IPS DF 4.7 (cell line): Measurements from ENCODE around the gene AQP6.

Experiments
- DNase-seq: peaks from one replicate; pipeline ENCODE4 v3.0.0-alpha.2; 2013; ENCODE audit warnings: low spot score; ENCODE audit errors: extremely low read depth

Gene AQP6

DNA sequence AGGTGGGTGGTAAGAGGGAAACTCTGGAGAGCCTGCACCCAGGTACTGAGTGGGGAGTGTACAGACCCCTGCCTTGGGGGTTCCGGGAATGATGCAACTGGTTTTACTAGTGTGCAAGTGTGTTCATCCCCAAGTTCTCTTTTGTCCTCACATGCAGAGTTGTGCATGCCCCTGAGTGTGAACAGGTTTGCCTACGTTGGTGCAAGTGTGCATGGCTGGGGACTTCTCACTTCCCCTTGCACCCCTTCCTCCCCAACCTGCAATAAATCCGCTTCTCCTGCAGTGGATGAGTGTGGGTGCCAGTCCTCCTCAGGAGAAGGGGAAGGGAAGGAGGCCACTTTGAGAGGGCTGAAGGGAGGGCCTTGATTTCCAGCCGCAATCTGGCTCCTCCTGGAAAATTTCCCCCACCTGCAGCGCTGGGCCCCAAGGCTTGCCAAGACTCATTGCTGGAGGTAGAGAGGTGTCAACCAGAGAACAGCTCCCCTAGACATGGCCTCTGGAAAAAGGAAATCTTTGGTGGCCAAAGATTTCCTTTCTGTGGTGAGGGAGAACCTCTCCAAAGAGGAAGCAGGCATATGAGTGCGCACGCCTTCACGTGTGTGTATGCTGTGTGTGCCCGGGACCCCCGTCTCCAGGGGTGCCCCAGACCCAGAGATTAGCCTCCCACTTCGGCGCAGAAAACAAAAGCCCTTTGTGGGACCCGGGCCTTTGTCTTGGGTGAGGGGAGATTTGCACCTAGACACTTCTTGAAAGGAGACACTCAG lies 16.7 kb upstream of the AQP6 start:
- DNase-seq: no peak

DNA sequence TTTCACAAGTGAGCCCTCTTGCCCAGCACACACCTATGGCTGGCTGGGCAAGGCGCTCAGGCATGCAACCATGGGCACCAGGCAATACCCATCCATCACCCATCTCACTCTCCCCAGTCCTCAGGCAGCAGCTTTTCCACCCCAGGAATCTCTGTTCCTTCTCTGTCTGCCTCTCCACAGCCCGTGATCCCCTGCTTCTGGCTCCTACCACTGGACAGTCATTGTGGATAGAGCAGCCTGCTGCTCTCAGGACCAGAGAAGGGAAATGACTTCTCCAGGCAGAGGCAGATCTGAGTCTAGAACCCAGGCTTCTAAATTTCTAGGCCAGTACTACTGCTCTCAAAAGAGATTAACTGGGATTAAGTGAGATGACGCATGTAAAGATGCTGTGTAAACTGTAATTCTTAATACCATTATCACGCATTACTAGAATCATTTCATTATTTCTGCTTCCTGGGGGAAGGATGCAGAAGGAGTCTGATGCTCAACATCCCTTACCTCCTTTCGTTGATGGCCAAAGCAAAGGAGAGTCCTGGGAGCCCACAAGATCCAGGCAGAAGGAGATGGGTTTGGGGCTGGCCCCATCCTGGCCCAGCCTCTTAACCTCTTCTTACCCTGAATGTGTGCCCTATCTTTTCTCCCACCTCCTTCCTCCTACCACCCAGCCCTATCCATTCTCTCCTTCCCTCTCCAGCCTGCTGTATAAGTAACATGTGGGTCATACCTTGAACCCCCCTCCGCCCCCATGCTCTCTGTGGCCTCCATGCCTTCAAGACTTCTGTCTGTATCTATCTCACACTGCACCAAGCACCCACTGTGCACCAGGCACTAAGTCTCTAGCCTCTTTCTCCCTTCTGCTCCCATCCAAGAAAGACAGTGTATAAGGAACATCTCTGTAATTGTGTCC lies 15.8 kb upstream of the AQP6 start:
- no peak for DNase-seq

DNA sequence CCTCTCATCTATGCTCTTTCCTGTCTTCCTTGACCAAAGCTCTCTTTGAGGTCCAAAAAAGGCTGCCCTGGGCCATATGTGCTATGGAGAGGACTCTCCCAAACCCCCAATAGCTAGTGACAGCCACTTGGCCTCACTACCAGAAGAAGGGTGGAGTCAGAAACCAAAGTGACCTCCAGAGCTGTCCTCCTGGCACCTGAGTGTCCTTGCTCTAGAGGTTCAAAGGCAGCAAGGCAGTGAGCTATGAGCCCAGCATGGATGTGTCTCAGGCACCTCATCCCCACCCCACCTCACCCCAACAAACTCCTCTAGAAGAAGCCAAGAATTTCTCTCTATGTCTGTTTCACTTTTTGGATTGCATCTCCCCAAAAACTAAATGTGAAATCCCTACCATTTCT lies 15.2 kb upstream of the AQP6 start:
- DNase-seq: no peak

DNA sequence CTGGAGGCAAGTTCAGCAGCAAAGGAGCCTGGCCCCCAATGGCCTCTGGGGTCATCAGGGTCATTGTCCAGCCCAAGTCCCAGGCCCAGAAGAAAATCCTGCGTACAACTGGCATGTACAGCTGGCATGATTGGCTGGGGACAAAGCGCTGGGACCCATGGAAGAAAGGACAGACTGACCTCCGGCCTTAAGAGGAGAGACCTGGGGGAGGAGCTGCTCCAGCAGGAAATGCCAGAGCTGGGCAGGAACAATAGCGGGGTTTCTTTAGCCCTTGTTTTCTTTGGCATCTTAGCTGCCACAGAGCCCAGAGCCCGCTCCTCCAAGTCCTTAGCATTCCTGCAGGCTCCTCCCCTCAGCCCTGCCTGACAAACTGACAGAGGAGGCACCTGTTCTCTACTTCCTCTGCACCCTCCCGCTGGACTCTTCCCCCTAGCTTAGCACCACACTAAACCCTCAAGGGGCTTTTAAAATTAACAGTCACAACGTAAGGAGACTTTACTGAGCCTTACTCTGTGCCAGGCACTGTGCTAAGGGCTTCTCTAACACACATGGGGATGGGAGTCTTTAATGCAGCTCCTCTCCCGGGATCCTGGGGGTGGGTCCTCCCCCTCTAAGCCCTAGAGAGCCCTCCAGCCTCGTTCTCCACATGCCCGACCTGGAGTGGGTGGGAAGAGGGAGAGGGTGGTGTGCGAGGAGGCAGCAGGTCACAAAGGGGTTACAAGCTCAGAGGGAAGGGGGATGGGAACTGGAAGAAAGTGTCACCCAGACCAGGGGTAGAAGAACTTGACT lies 12.9 kb upstream of the AQP6 start:
- DNase-seq: peak; percentile 71

DNA sequence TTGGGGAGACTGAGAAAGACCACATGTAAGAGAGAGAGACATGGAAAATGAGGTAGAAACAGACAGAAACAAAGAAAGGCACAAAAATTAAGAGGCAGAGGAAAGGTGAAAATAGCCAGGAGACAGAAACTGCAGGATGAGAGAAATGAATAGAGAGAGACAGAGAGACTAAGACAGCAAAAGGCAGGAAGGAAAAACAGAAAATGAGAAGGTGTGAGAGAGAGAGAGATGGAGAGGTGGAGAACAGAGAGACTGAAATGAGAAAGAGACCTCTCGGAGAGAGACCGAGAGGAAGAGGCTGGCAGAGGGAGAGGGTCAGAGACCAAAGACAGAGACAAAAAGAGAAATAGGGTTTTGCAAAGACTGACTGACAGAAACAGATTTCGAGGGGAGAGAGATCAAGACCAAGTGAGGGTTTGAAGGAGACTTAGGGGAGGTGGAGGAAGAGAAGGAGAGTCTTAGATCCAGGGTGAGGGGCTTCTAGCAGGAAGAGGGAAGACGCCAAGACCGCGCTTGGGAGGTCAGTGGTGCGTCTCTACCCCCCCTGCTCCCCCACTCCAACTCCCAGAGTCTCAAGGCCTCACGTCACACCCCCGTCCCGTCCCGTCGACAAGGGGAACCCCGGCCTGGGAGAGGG lies 12.2 kb upstream of the AQP6 start:
- no peak for DNase-seq

DNA sequence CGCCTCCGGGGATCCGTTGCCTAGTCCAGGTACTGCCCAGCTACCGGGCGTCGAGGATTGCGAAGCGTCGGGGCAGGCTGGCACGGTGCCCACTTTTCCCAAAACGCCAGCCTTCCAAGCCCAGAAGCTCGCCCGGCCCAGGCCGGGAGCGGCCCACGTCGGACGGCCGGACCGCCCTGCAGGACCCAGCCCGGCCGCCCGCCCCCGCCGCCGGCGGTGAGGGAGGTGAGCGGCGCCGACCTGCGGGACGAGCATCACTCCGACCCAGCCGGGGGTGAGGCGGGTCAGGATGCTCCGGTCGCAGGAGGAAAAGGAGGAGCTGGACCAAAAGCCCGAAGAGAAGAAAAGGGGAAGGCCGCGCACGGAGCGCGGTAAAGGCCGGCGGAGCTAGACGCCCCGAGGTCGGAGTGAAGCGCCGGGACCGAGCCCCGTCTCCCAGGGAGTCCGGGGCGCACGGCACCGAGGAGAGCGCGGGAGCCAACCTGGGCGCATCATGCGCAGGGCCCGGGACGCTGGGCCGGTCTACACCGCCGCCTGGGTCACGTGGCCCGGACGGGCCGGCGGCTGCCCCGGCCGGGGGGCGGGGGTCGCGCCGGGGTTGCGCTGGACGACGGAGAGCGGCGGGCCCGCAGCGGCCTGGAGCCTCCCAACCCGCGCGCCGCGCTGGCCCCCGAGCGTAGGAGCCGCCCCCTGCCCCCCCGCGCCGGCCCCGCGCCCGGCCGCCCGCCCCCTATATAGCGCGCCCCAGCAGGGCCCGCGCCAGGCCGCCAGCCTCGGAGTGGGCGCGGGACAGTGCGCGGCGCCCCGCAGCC lies 11.4 kb upstream of the AQP6 start, which contains the start of gene AQP5:
Gene AQP5, plus strand, starts transcription at position 762 of the 812 bp plus-strand sequence. CDS start 146 bp downstream, outside the sequence.
- no peak for DNase-seq

DNA sequence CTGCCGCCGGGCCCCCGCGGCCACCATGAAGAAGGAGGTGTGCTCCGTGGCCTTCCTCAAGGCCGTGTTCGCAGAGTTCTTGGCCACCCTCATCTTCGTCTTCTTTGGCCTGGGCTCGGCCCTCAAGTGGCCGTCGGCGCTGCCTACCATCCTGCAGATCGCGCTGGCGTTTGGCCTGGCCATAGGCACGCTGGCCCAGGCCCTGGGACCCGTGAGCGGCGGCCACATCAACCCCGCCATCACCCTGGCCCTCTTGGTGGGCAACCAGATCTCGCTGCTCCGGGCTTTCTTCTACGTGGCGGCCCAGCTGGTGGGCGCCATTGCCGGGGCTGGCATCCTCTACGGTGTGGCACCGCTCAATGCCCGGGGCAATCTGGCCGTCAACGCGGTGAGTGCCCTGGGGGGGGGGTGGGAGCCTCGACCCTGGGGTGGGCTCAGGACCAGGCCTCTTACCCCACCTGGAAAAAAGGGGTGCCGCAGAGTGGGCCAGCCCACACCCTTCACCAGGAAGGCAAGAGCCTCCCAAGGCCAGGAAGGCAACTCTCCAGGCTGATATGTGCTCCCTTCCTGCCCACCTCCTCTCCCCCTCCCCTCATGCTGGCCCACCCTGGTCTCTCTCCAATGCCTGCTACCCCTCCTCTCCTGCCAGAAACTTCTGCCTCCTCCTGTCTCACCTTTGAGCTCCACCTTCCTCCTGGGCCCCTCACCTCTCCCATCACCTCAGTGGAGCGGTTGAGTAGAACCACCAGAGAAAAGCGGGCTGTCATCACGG lies 10.6 kb upstream of the AQP6 start:
- no peak for DNase-seq

DNA sequence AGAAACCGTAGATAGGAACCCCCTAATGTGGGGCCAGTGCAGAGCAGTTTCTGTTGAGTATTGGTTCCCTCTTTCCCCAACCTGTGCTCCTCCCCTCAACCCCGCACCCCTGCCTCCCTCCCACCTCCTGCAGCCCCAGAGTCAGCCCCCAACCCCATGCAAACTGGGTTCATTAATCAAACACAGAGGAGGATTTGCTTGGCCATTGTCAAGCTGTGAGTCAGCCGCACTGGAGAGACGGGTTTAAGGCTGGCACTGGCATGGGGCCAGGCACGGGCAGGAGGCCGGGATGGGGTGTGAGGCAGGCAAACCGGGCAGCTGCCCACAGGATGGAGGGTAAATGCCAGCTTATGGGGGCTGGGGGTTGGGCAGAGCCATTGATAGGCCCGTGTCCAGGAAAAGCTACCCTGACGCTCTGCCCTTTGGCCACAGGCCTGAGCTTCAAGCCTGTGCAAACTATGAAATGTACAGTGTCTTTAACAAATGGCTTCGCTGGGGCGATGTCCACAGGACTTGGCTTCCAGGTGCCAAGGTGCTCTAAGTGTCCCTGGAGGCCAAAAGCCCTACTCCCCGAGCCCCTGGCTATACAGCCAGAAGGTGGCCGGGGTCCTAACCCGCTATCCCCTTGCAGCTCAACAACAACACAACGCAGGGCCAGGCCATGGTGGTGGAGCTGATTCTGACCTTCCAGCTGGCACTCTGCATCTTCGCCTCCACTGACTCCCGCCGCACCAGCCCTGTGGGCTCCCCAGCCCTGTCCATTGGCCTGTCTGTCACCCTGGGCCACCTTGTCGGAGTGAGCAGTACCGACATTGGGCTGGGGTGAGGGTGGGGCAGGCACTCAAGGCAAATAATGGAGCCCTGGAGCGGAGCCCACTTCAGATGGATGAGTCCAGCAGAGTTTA lies 9.6 kb upstream of the AQP6 start:
- no peak for DNase-seq

DNA sequence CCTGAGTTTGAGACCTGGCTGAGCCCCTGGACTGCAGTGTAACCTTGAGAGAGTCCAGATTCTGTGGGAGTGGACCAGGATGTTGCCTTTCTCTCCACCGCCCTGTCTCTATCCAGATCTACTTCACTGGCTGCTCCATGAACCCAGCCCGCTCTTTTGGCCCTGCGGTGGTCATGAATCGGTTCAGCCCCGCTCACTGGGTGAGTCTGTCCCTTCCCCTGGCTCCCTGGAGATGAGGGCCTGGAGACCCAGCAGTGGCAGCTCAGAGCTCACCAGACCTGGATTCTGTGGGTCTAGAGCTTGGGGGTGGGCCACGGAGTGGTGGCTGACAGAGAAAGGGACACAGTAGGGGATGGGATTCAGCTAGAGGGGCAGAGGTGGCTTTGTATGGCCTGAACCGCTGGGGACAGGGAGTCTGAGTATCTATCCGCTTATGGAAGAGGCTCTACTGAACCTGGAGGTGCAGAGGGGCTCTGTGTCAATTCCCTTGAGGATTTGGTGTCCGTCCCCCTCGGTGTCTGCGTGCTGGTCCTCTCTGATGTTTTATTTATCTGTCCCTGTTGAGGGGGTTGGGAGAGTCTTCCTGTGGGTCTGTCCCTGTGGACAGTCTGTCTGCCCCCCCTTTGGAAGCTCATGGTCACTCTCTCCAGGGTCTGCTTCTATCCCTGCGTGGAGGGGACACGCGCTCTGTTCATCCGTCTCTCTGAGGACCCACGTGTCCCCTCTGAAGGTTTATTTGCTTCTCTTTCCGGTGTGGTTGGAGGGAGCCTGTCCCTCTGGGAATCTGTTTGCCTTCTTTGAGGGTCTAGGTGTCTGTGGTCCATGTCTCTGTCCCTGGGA lies 8.6 kb upstream of the AQP6 start:
- DNase-seq: no peak

DNA sequence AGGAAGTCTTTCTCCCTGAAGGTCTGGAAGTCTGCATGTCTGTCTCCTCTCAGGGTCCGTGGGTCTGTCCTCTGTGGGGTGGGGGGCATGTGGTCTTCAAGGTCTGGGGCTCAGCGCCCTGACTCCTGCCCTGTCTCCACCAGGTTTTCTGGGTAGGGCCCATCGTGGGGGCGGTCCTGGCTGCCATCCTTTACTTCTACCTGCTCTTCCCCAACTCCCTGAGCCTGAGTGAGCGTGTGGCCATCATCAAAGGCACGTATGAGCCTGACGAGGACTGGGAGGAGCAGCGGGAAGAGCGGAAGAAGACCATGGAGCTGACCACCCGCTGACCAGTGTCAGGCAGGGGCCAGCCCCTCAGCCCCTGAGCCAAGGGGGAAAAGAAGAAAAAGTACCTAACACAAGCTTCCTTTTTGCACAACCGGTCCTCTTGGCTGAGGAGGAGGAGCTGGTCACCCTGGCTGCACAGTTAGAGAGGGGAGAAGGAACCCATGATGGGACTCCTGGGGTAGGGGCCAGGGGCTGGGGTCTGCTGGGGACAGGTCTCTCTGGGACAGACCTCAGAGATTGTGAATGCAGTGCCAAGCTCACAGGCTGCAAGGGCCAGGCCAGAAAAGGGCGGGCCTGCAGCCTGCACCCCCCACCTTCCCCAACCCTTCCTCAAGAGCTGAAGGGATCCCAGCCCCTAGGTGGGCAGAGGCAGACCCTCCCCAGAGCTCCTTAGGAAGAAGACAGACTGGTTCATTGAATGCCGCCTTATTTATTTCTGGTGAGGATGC lies 7.7 kb upstream of the AQP6 start:
- DNase-seq: no peak

DNA sequence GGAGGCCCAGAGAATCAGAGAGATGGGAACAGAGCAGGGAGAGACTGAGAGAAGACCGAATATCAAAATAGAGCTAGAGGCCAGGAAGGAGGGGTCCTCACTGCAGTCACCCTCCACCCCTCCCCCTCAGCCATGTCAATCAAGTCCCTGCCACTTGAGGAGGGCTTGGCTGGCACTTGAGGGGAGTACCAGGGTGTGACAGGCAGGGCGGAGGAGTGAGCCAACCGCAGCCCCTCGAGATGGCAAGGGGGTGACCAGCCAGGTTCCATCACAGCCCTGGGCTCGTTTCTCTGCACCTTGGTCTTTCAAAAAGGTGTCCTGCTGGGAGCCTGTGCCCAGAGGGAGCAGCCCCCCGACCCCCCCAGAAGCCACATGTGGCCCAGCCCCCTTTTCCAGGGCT lies 6.9 kb upstream of the AQP6 start:
- DNase-seq: no peak

DNA sequence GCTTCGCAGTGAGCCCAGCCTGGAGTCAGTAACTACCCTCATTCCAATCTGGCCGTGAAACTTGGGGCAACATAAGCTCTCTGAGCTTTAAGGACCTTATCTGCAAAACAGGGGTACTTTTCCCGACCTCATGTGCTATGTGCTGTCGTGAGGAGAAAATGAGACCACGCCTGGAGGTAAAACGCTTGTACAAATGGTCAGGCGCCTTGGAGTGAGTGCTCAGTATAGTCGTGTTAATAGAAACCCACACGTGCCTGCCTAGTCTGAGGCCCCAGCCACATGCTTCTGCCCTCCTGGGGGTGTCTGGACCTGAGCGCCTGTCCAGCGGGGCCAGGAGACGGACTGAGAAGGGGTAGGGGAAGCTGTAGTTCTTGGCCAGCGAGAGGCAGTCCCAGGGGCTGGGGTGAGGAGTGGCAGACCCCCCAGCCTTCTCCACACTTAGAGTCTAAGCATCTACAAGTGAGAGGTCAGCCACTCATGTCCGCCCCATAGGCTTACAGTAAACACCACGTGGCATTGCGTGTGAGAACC lies 6.2 kb upstream of the AQP6 start:
- DNase-seq: no peak

DNA sequence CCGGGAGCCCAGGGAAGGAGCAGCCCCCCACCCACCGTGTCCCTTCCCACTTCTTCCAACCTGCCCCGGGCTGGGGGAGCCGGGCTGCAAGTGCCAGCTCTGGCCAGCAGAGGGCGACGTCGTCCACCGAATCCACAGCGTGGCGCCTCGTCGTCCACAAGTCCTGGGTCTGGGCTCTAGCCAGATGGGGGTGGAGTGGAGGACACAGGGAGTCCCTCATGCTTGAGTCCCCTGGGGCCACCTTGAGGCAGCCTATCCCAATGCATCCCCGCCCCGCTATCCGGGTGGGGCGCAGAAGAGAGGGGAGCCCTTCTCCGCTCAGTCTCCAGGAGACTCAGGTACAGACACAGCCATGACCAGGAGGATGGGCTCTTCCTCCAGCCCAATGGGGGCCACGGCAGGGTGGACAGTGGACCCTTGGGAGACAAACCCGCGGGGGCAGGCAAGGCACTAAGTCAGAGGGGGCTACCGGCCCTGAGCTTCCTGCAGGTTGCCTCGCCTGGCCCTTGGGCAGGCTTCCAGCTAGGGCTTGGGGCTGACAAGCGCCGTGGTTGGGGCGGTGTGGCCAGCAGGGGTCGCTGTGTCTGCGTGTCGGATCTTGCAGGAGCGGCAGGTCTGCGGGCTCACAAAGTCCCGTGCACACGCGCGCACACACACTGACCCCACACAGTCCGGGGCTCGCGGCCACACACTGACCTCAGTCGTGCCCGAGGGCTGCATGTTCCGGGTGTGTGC lies 5.5 kb upstream of the AQP6 start:
- DNase-seq: no peak

DNA sequence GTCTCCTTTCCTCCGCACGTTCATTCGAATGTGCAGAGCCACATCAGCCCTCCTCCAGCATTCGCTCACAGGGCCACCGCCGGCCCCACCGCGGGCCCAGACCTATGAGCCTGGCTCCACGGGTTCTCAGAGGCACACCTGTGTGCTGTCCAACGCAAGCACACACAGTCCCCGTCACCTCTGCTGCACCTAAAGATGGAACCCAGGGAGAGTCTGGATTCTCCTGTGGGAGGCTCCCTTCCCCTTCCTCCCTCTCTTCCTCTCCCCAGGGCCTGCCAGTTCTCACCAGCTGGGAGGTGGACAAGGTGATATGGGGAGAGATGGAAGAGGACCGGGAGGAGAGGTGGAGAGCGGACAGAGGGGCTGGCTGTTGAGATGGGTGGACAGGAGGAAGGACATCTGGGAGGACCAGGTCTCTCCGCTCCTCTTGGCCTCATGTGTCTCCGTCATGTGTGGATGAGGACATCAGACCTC lies 4.9 kb upstream of the AQP6 start:
- no peak for DNase-seq

DNA sequence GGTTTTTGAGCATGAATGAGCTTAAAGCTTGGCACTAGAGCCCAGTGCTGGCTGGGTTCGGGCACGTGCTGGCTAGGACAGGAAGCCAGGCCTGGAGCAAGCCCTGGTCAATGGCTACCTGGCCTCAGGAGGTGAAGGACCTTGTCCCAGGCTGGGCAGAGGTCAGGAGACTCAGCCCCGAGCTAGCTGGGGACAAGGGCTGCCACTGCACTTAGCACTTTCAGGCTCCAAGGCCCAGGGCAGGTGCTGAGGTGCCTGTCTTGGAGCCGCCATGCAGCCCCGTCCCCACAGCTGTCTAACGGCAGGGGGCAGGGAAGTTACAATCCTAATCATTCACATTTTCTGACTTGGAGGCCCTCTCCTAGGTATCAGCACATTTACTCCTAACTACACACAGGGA lies 4.3 kb upstream of the AQP6 start:
- DNase-seq: no peak

DNA sequence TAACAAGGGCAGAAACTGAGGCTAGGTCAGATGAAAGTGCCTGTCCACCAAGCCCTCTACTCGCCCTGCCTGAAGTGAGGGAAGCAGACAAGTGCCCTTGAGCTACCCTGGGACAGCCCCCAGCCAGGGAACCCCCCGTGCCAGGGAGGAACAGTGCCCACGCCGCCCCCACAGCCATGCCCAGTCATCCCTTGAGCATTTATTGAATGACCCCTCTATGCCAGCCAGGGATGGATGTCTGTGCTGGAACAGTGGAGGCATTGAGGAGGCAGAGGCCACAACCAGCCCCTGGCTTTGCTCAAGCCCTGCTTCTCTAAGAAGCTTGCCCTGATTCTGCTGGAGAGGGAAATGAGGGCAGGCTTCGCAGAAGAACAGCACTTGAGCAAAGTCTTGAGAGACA lies 3.7 kb upstream of the AQP6 start:
- no peak for DNase-seq
